Prostate gland (tissue), 2 donors: ENCODE data around the gene AOC1. TPM values are rescaled to one million over a fixed set of nuclear protein-coding genes. Genes with fewer than 3 reads are reported as not detected.

Experiments
- DNase-seq: peaks from one replicate; pipeline ENCODE4 v3.0.0-alpha.2; 2019; ENCODE audit warnings: low spot score
- H3K27ac ChIP-seq, 2 donors: fragments of 200-600 bp; sonication (generic); 2 replicates each; pipeline ENCODE4 v1.5.1; 2017 to 2019
- H3K27me3 ChIP-seq: fragments of 200-600 bp; sonication (generic); replicated peaks from 2 replicates; pipeline ENCODE4 v1.5.1; 2019; ENCODE audit not compliant: insufficient read depth
- H3K36me3 ChIP-seq, 2 donors: fragments of 200-600 bp; sonication (generic); 1 replicate in 1 of 2; 2 replicates in 1 of 2; pipeline versions ENCODE4 v1.5.1 to v1.8.1; 2017 to 2019
- H3K4me1 ChIP-seq: fragments of 200-600 bp; sonication (generic); replicated peaks from 2 replicates; pipeline ENCODE4 v1.5.1; 2019
- H3K4me3 ChIP-seq, 2 donors: fragments of 200-600 bp; sonication (generic); 2 replicates each; pipeline ENCODE4 v1.5.1; 2017 to 2019
- H3K9me3 ChIP-seq: fragments of 200-600 bp; sonication (generic); 2 replicates; pipeline ENCODE4 v1.5.1; 2017
- POLR2A ChIP-seq: fragments of 450-650 bp; IDR thresholded peaks from one replicate; pipeline ENCODE4 v1.6.1; 2016; ENCODE audit warnings: antibody characterized with exemption, mild to moderate bottlenecking
- POLR2AphosphoS5 ChIP-seq: sonication (generic); formaldehyde crosslinking; IDR thresholded peaks from one replicate; pipeline ENCODE4 v1.6.1; 2017; ENCODE audit warnings: antibody characterized with exemption
- WGBS: methylation state at CpG from one replicate; pipeline ENCODE4 v1.1.5; 2018; 5-methylcytosine and 5-hydroxymethylcytosine counted together
- intact Hi-C: fragments of 100-400 bp; cut with DNase I; formaldehyde crosslinking; loops from one replicate; pipeline ENCODE4 v1.14.2; 2022
- total RNA-seq, 2 donors: library from RNA; depleted of rRNA; stranded (reverse); fragments of >200 nt; gene quantifications; one replicate each; pipeline ENCODE4 v1.1.0, GENCODE V29; 2016
- TF ChIP-seq, protein P1 (sequence below), 4 experiments: fragments of 200-600 bp in 2 of 4; fragments of 450-650 bp in 2 of 4; sonication (generic) in 2 of 4; IDR thresholded peaks; 1 replicate in 3 of 4; 2 replicates in 1 of 4; pipeline ENCODE4 v1.5.1; 2016 to 2019; ENCODE audit warnings: antibody characterized with exemption in 4 of 4, mild to moderate bottlenecking in 2 of 4, moderate library complexity in 2 of 4

The AOC1 gene
- total RNA-seq, 2 donors from 2014 or later = 2.1 to 3.1 TPM

GRCh38 chr7:150910996-150911422 is 58.7 kb downstream of the AOC1 start:
- H3K4me1 ChIP-seq = no peaks in the 10 kb centered on the region
- H3K27me3 ChIP-seq = no peaks in the 10 kb centered on the region
- TF ChIP-seq, protein P1, sequence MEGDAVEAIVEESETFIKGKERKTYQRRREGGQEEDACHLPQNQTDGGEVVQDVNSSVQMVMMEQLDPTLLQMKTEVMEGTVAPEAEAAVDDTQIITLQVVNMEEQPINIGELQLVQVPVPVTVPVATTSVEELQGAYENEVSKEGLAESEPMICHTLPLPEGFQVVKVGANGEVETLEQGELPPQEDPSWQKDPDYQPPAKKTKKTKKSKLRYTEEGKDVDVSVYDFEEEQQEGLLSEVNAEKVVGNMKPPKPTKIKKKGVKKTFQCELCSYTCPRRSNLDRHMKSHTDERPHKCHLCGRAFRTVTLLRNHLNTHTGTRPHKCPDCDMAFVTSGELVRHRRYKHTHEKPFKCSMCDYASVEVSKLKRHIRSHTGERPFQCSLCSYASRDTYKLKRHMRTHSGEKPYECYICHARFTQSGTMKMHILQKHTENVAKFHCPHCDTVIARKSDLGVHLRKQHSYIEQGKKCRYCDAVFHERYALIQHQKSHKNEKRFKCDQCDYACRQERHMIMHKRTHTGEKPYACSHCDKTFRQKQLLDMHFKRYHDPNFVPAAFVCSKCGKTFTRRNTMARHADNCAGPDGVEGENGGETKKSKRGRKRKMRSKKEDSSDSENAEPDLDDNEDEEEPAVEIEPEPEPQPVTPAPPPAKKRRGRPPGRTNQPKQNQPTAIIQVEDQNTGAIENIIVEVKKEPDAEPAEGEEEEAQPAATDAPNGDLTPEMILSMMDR (IDR thresholded peaks at IDR 0.05) = no peak
- TF ChIP-seq POLR2A (no peak), POLR2AphosphoS5 (no peak)
- intact Hi-C loops = no loop called here
- no peak for DNase-seq
- H3K36me3 ChIP-seq = no peaks in the 10 kb centered on the region
- H3K9me3 ChIP-seq = no peaks in the 10 kb centered on the region
- H3K4me3 ChIP-seq = no peak overlapping the region
- H3K27ac ChIP-seq = no peak overlapping the region
- 70% methylated on average over 12 of the region's 12 CpGs for WGBS

Other genes with a start within 250 kb of the AOC1 start
- 10 to 100 TPM; 10.8 to 15.7 TPM for gene GIMAP6, start 220.1 kb upstream of the AOC1 start, total RNA-seq
- 10 to 100 TPM in 1 of 2 donors, 1 to 10 TPM in 1; 6.6 to 16.1 TPM for gene GIMAP2, start 166.8 kb upstream of the AOC1 start, total RNA-seq
- gene GIMAP1, start 135.9 kb upstream of the AOC1 start, total RNA-seq = 1 to 10 TPM; 3.9 to 4.2 TPM
- 10 to 100 TPM; 11.1 to 15.1 TPM for gene GIMAP5, start 115.1 kb upstream of the AOC1 start, total RNA-seq
- gene TMEM176B, start 52.2 kb upstream of the AOC1 start, total RNA-seq = 10 to 100 TPM in 1 of 2 donors, 1 to 10 TPM in 1; 4.5 to 14.5 TPM
- 1 to 10 TPM; 3.8 to 6.9 TPM for gene TMEM176A, start 51.7 kb upstream of the AOC1 start, total RNA-seq
- gene KCNH2, start 125.8 kb downstream of the AOC1 start, total RNA-seq = 100 to 1,000 TPM in 1 of 2 donors, 10 to 100 TPM in 1; 10.1 to 184 TPM
- 10 to 100 TPM in 1 of 2 donors, 1 to 10 TPM in 1; 6.1 to 10.4 TPM for gene NOS3, start 138.5 kb downstream of the AOC1 start, total RNA-seq
- 1 to 10 TPM in 1 of 2 donors, under 1 TPM in 1; 0.18 to 7.1 TPM for gene ATG9B, start 172.0 kb downstream of the AOC1 start, total RNA-seq
- 10 to 100 TPM; 26.4 to 50.6 TPM for gene ABCB8, start 175.9 kb downstream of the AOC1 start, total RNA-seq
- 10 to 100 TPM in 1 of 2 donors, 1 to 10 TPM in 1; 1.7 to 11.0 TPM for gene ASIC3, start 196.0 kb downstream of the AOC1 start, total RNA-seq
- gene CDK5, start 205.4 kb downstream of the AOC1 start, total RNA-seq = 10 to 100 TPM; 13.1 to 18.5 TPM
- 100 to 1,000 TPM in 1 of 2 donors, 10 to 100 TPM in 1; 77.1 to 141 TPM for gene SLC4A2, start 207.1 kb downstream of the AOC1 start, total RNA-seq
- gene FASTK, start 228.3 kb downstream of the AOC1 start, total RNA-seq = 100 to 1,000 TPM; 107 to 122 TPM
- gene TMUB1, start 231.0 kb downstream of the AOC1 start, total RNA-seq = 10 to 100 TPM; 79.8 to 99.4 TPM
- gene AGAP3, start 234.0 kb downstream of the AOC1 start, total RNA-seq = 100 to 1,000 TPM in 1 of 2 donors, 10 to 100 TPM in 1; 80.3 to 112 TPM